Ishikawa (cell line): ENCODE results near the gene ZNF37A.

Source experiments
- CEBPB ChIP-seq: IDR thresholded peaks from 2 replicates; pipeline ENCODE4 v1.6.1; 2012
- CREB1 ChIP-seq: IDR thresholded peaks from 2 replicates; pipeline ENCODE4 v1.6.1; 2012; ENCODE audit warnings: low read depth
- EGR1 ChIP-seq: IDR thresholded peaks from 2 replicates; pipeline ENCODE4 v1.6.1; 2012
- EP300 ChIP-seq: IDR thresholded peaks from 2 replicates; pipeline ENCODE4 v1.6.1; 2012; ENCODE audit warnings: borderline replicate concordance
- FOXM1 ChIP-seq: IDR thresholded peaks from 2 replicates; pipeline ENCODE4 v1.6.1; 2012; ENCODE audit warnings: low read depth, borderline replicate concordance
- MAX ChIP-seq: IDR thresholded peaks from 2 replicates; pipeline ENCODE4 v1.6.1; 2012
- NFIC ChIP-seq: IDR thresholded peaks from 2 replicates; pipeline ENCODE4 v1.6.1; 2012
- RAD21 ChIP-seq: IDR thresholded peaks from 2 replicates; pipeline ENCODE4 v1.6.1; 2012; ENCODE audit warnings: low read depth
- REST ChIP-seq: IDR thresholded peaks from 2 replicates; pipeline ENCODE4 v1.6.1; 2012; ENCODE audit warnings: low read depth, mild to moderate bottlenecking
- TAF1 ChIP-seq: IDR thresholded peaks from 2 replicates; pipeline ENCODE4 v1.6.1; 2012; ENCODE audit warnings: low read depth, mild to moderate bottlenecking
- TCF12 ChIP-seq: IDR thresholded peaks from 2 replicates; pipeline ENCODE4 v1.6.1; 2012; ENCODE audit warnings: low read depth
- TEAD4 ChIP-seq: IDR thresholded peaks from 2 replicates; pipeline ENCODE4 v1.6.1; 2012
- USF1 ChIP-seq: IDR thresholded peaks from 2 replicates; pipeline ENCODE4 v1.6.1; 2012
- YY1 ChIP-seq: IDR thresholded peaks from 2 replicates; pipeline ENCODE4 v1.6.1; 2012; ENCODE audit warnings: low read depth
- ZBTB7A ChIP-seq: IDR thresholded peaks from 2 replicates; pipeline ENCODE4 v1.6.1; 2012; ENCODE audit warnings: low read depth

Gene ZNF37A

GRCh38 chr10:38127812-38128211, 33.7 kb downstream of the ZNF37A start:
- no peak for TF ChIP-seq TCF12
- no peak for TF ChIP-seq FOXM1
- no peak for TF ChIP-seq REST
- TF ChIP-seq EGR1, result no peak
- no peak for TF ChIP-seq USF1
- no peak for TF ChIP-seq NFIC
- no peak for TF ChIP-seq EP300
- TF ChIP-seq CEBPB, result no peak
- TF ChIP-seq TAF1, result no peak
- TF ChIP-seq CREB1, result no peak
- no peak for TF ChIP-seq RAD21
- no peak for TF ChIP-seq ZBTB7A
- TF ChIP-seq MAX, result no peak
- no peak for TF ChIP-seq YY1

- TF ChIP-seq USF1, result no peak
- no peak for TF ChIP-seq CEBPB
- TF ChIP-seq EGR1, result no peak
- no peak for TF ChIP-seq MAX
- no peak for TF ChIP-seq REST
- TF ChIP-seq CREB1, result no peak
- TF ChIP-seq TAF1, result no peak
Measured at GRCh38 chr10:38143587-38143986, 49.5 kb downstream of the ZNF37A start.

GRCh38 chr10:38146579-38147333, 52.6 kb downstream of the ZNF37A start:
- TF ChIP-seq CEBPB (no peak), YY1 (no peak)

- TF ChIP-seq EP300 (no peak), MAX (no peak), CEBPB (no peak), YY1 (no peak), USF1 (no peak), FOXM1 (no peak), EGR1 (no peak), ZBTB7A (no peak), CREB1 (no peak), TCF12 (no peak), NFIC (no peak), REST (no peak), RAD21 (no peak), TEAD4 (no peak), TAF1 (no peak)
Measured at GRCh38 chr10:38147686-38148085, 53.5 kb downstream of the ZNF37A start.
